GM12878 (cell line): ENCODE data around the gene MOGAT3. TPM values are rescaled to one million over a fixed set of nuclear protein-coding genes. Genes with fewer than 3 reads are reported as not detected.

ENCODE experiments used
- ATAC-seq: fragments of 200-7000 bp; cut with Tn5 transposase; 3 replicates; pipeline ENCODE4 v1.9.1; 2020; ENCODE audit warnings: mild to moderate bottlenecking, moderate library complexity
- BruUV-seq: library from RNA; stranded (reverse); fragments of 400-500 nt; replicated peaks from 2 replicates; lab custom pipeline; 2021; lab: Mats Ljungman, UMichigan
- CTCF ChIA-PET: fragments of 300-600 bp; sonication (Branson Sonifier 250); formaldehyde crosslinking; extraction: SDS; loops from one replicate; lab custom pipeline; 2021; ENCODE audit warnings: inconsistent platforms; lab: Yijun Ruan, JAX
- POLR2A ChIA-PET: fragments of 350-600 bp; formaldehyde crosslinking; extraction: SDS; loops from one replicate; lab custom pipeline; 2021; ENCODE audit warnings: inconsistent platforms; lab: Charles Lee
- RAD21 ChIA-PET: fragments of 300-600 bp; sonication (Branson Sonifier 250); formaldehyde crosslinking; loops from one replicate; lab custom pipeline; 2023; ENCODE audit warnings: antibody characterized with exemption; ENCODE audit not compliant: unreplicated experiment; lab: Charles Lee
- SMC1A ChIA-PET: fragments of 300-600 bp; sonication (Branson Sonifier 250); formaldehyde crosslinking; loops from one replicate; lab custom pipeline; 2023; ENCODE audit not compliant: unreplicated experiment, uncharacterized antibody; lab: Charles Lee
- DNase-seq: peaks from one replicate; pipeline ENCODE4 v3.0.0-alpha.2; 2011; ENCODE audit warnings: low read depth, low spot score
- FAIRE-seq: peaks from 3 replicates; lab custom pipeline; 2011; peaks lifted over from hg19 to GRCh38; lab: Jason Lieb, UNC
- H2AFZ ChIP-seq: 2 replicates; pipeline ENCODE4 v1.6.0; 2011; ENCODE audit warnings: low read depth, low read length, control low read depth; ENCODE audit not compliant: control insufficient read depth
- H3K27ac ChIP-seq: 2 replicates; pipeline ENCODE4 v1.5.1; 2011; ENCODE audit warnings: control low read depth; ENCODE audit not compliant: control insufficient read depth, insufficient read depth
- H3K27me3 ChIP-seq, 2 experiments: replicated peaks in 1 of 2; 2 replicates each; pipeline versions ENCODE4 v1.6.0 to v1.6.1; 2011; ENCODE audit warnings: low read length in 1 of 2; ENCODE audit not compliant: control insufficient read depth in 2 of 2, insufficient read depth in 2 of 2
- H3K36me3 ChIP-seq, 2 experiments: 2 replicates each; pipeline ENCODE4 v1.5.1; 2011; ENCODE audit warnings: low read length in 1 of 2; ENCODE audit not compliant: control insufficient read depth in 2 of 2, insufficient read depth in 2 of 2
- H3K4me1 ChIP-seq: 2 replicates; pipeline ENCODE4 v1.6.1; 2011; ENCODE audit warnings: mild to moderate bottlenecking, low read length, moderate library complexity, mixed read lengths; ENCODE audit not compliant: control insufficient read depth, insufficient read depth
- H3K4me2 ChIP-seq: 2 replicates; pipeline ENCODE4 v1.6.0; 2011; ENCODE audit warnings: control low read depth; ENCODE audit not compliant: control insufficient read depth, insufficient read depth
- H3K4me3 ChIP-seq: fragments of 200-600 bp; sonication (generic); 2 replicates; pipeline ENCODE4 v1.5.1; 2016
- H3K79me2 ChIP-seq: 2 replicates; pipeline ENCODE4 v1.6.0; 2011; ENCODE audit warnings: low read length; ENCODE audit not compliant: control insufficient read depth, insufficient read depth
- H3K9ac ChIP-seq: 2 replicates; pipeline ENCODE4 v1.8.0; 2011; ENCODE audit warnings: low read length, control low read depth, mixed read lengths; ENCODE audit not compliant: control insufficient read depth, insufficient read depth
- H3K9me3 ChIP-seq: replicated peaks from 3 replicates; pipeline ENCODE4 v1.5.1; 2011; ENCODE audit warnings: mild to moderate bottlenecking, low read length; ENCODE audit not compliant: control insufficient read depth, insufficient read depth
- H4K20me1 ChIP-seq: 2 replicates; pipeline ENCODE4 v1.6.0; 2011; ENCODE audit not compliant: control insufficient read depth, insufficient read depth
- EGR1 ChIP-seq, 2 experiments: IDR thresholded peaks; 1 replicate in 1 of 2; 2 replicates in 1 of 2; pipeline ENCODE4 v1.6.1; 2011 to 2012; ENCODE audit warnings: low read depth in 2 of 2, low read length in 2 of 2, borderline replicate concordance in 1 of 2, mild to moderate bottlenecking in 1 of 2, moderate library complexity in 1 of 2
- IRF4 ChIP-seq: IDR thresholded peaks from 2 replicates; pipeline ENCODE4 v1.6.1; 2011; ENCODE audit warnings: low read depth, low read length
- IRF5 ChIP-seq: fragments of 450-650 bp; IDR thresholded peaks from 2 replicates; pipeline ENCODE4 v1.6.1; 2017; ENCODE audit warnings: borderline replicate concordance
- NFXL1 ChIP-seq: fragments of 450-650 bp; IDR thresholded peaks from 2 replicates; pipeline ENCODE4 v1.6.1; 2017; ENCODE audit warnings: antibody characterized with exemption, mild to moderate bottlenecking, borderline replicate concordance
- ZZZ3 ChIP-seq: IDR thresholded peaks from 2 replicates; pipeline ENCODE4 v1.6.1; 2011; ENCODE audit warnings: low read depth; ENCODE audit not compliant: control insufficient read depth, insufficient read length
- WGBS: methylation state at CpG from one replicate; pipeline ENCODE4 v1.1.6; 2016; ENCODE audit warnings: low lambda C conversion rate; ENCODE audit not compliant: insufficient replicate concordance, insufficient coverage; ENCODE audit errors: missing lambda C conversion rate; 5-methylcytosine and 5-hydroxymethylcytosine counted together
- in situ Hi-C: fragments of 300-500 bp; cut with MboI; formaldehyde crosslinking; loops from 9 replicates; pipeline ENCODE4 v1.14.3; 2018; ENCODE audit warnings: mixed read lengths
- intact Hi-C: fragments of 100-400 bp; cut with micrococcal nuclease; formaldehyde crosslinking; loops from one replicate; pipeline ENCODE4 v1.14.2; 2022; ENCODE audit not compliant: unreplicated experiment
- polyA plus RNA-seq, 11 experiments: library from polyadenylated mRNA; depleted of rRNA in 4 of 11; unstranded in 6 of 11; stranded (reverse) in 5 of 11; fragments of >200 nt; fragmentation: Nextera tagmentation in 4 of 11; fragmentation: Illumina TruSeq in 1 of 11; extraction: Ambion mirVana in 4 of 11; extraction: Trizol in 1 of 11; gene quantifications; 1 replicate in 1 of 11; 2 replicates in 10 of 11; pipeline versions ENCODE4 v1.2.1 to v1.2.3, GENCODE V29; 2011 to 2016; ENCODE audit warnings: inconsistent platforms in 2 of 11, missing spikeins in 2 of 11, low read depth in 1 of 11
- total RNA-seq, 4 experiments: library from RNA; depleted of rRNA in 3 of 4; stranded (reverse); fragments of >200 nt in 3 of 4; fragmentation: Illumina TruSeq in 1 of 4; extraction: Trizol in 1 of 4; gene quantifications; 2 replicates each; pipeline versions ENCODE4 v1.2.1 to v1.2.3, GENCODE V29; 2013 to 2021

Gene MOGAT3
- total and polyA plus RNA-seq, 10 of the 15 experiments (the other 5 are each of a cell fraction or from before 2014, with no cell fraction given): 0.11 TPM; not detected in 9

GRCh38 chr7:101166648-101166908, 34.3 kb downstream of the MOGAT3 start:
- no peak for DNase-seq
- WGBS: 39% methylated on average over 5 of the region's 11 CpGs
- RAD21 ChIA-PET: interaction anchor here (0.9 to 2.5 kb wide), 2 partner anchors 23 to 26 kb away, joined by 3 to 32 read pairs; no protein-coding TSS in a partner anchor
- Histone ChIP-seq H2AFZ (no peak overlapping the region), H3K9me3 (no peaks in the 10 kb centered on the region; the same call in 2 of the 3 replicates), H3K9ac (no peak overlapping the region), H3K4me2 (no peak overlapping the region), H3K36me3 (no peaks in the 10 kb centered on the region), H4K20me1 (no peaks in the 10 kb centered on the region), H3K4me3 (no peak overlapping the region), H3K79me2 (no peaks in the 10 kb centered on the region), H3K4me1 (peaks cover 11% of the 10 kb centered on the region), H3K27me3 (peaks cover 26 to 32% of the 10 kb centered on the region in 2 experiments), H3K27ac (no peak overlapping the region)
- FAIRE-seq: no peak
- TF ChIP-seq IRF4 (no peak), ZZZ3 (no peak), EGR1 (IDR thresholded peaks at IDR 0.05; ENCODE audit: borderline replicate concordance in 1 of 2, low read depth in 2 of 2, low read length in 2 of 2) (0 out of 3 replicates have a peak, but pooled peaks of 1 of the 2 experiments have one; percentile 17), IRF5 (no peak), NFXL1 (no peak)
- POLR2A ChIA-PET: no interaction called here
- CTCF ChIA-PET: interaction anchor here (1.0 to 6.1 kb wide), 2 partner anchors 10 to 25 kb away, joined by 4 to 80 read pairs; no protein-coding TSS in a partner anchor
- in situ Hi-C loops: no loop called here
- intact Hi-C loops: no loop called here
- no peak for ATAC-seq
- no TSS peak for BruUV-seq
- SMC1A ChIA-PET: interaction anchor here (1.7 kb wide), 1 partner anchor 41 kb away, joined by 3 read pairs; no protein-coding TSS in a partner anchor
